ENCODE measurements around the gene HS1BP3.

DNA sequence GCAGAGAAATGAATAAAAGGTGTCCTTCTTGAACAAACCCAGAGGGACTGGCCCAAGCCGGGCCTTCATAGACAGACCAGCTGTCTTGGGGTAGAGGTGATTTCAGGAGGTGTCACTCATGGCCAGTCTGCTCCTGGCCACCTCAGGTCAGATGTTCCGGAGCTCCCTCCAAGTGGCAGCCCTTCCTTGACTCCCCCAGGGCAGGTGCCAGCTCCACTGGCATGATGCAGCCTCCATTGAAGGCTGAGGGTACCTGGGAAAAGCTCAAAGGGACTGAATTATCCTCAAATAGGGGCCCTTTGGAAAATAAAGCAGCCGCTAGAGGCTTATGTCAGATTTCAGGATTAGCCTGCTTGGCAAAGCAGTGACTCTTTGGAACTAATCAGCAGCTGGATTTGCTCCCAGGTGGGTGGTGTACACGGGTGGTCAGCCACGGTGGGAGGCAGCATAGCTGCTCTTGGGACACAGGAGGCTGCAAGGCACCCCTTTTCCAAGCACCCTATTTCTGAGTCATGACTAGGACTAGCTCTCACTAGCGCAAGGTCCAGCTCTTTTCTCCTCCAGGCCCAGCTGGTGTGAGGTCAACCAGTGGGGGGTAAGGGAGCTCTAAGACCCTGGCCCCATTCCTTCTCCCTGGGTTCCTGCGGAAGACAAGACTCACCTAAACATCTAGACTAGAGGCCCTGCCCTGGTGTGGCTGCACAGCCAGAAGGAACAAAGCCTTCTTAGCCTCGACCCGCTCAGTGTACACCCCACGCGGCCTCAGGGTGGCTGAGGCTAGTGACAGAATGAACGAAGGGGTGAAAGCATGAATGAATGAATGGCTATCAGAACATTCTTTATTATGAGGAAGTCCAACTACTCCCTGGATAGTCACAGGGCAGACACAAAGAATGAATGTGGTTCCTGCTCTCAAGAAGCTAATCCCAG, 29.3 kb downstream of the HS1BP3 start:
- TF ChIP-seq, protein P1, sequence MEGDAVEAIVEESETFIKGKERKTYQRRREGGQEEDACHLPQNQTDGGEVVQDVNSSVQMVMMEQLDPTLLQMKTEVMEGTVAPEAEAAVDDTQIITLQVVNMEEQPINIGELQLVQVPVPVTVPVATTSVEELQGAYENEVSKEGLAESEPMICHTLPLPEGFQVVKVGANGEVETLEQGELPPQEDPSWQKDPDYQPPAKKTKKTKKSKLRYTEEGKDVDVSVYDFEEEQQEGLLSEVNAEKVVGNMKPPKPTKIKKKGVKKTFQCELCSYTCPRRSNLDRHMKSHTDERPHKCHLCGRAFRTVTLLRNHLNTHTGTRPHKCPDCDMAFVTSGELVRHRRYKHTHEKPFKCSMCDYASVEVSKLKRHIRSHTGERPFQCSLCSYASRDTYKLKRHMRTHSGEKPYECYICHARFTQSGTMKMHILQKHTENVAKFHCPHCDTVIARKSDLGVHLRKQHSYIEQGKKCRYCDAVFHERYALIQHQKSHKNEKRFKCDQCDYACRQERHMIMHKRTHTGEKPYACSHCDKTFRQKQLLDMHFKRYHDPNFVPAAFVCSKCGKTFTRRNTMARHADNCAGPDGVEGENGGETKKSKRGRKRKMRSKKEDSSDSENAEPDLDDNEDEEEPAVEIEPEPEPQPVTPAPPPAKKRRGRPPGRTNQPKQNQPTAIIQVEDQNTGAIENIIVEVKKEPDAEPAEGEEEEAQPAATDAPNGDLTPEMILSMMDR (IDR thresholded peaks at IDR 0.05; ENCODE audit: low read depth, low read length, poor library complexity, severe bottlenecking), result no peak
- TF ChIP-seq EZH2phosphoT487 (IDR thresholded peaks at IDR 0.05; ENCODE audit: borderline replicate concordance, low read length), result no peak

All from DOHH2 (cell line).